ENCODE data around the gene CNTN4. TPM values are rescaled to one million over a fixed set of nuclear protein-coding genes. Genes with fewer than 3 reads are reported as not detected.

CNTN4 gene
- total and polyA plus RNA-seq, 3 experiments from 2014 or later = not detected

GRCh38 chr3:2356298-2356950, 257.8 kb downstream of the CNTN4 start:
- H3K4me1 ChIP-seq (ENCODE audit: insufficient read depth, low read length) = no peaks in the 10 kb centered on the region
- CTCF ChIA-PET = no interaction called here
- H3K9me3 Mint-ChIP-seq = peaks cover 0 to 4% (median 0%) of the 10 kb centered on the region in 5 donors

GRCh38 chr3:2360815-2361214, 262.1 kb downstream of the CNTN4 start:
- no peak for DNase-seq
- no peaks in the 10 kb centered on the region for H3K4me1 ChIP-seq (ENCODE audit: insufficient read depth, low read length)
- H3K4me3 ChIP-seq (ENCODE audit: low read length) = no peak overlapping the region
- Mint-ChIP-seq H3K9me3 (peaks cover 0 to 1% (median 0%) of the 10 kb centered on the region in 5 donors), H3K27me3 (no peaks in the 10 kb centered on the region), H3K36me3 (no peaks in the 10 kb centered on the region), H3K4me1 (no peaks in the 10 kb centered on the region), H3K27ac (no peak overlapping the region), H3K4me3 (no peak overlapping the region)
- H3K27ac ChIP-seq (ENCODE audit: low read depth, low read length) = no peak overlapping the region
- H3K9me3 ChIP-seq (ENCODE audit: low read length) = no peaks in the 10 kb centered on the region
- no peaks in the 10 kb centered on the region for H3K36me3 ChIP-seq (ENCODE audit: insufficient read depth, low read length)
- POLR2A ChIA-PET = no interaction called here
- H3K27me3 ChIP-seq (ENCODE audit: insufficient read depth, low read length, poor library complexity, severe bottlenecking) = no peaks in the 10 kb centered on the region
- CTCF ChIA-PET = no interaction called here

More at GRCh38 chr3:2356298-2356950, 257.8 kb downstream of the CNTN4 start:
- Mint-ChIP-seq H3K4me3 (no peak overlapping the region), H3K4me1 (no peaks in the 10 kb centered on the region), H3K27me3 (no peaks in the 10 kb centered on the region), H3K27ac (peak overlapping the region in 1 of 8 donors; percentile 40), H3K36me3 (no peaks in the 10 kb centered on the region)
- no peak for DNase-seq
- H3K27ac ChIP-seq (ENCODE audit: low read depth, low read length) = no peak overlapping the region
- H3K9me3 ChIP-seq (ENCODE audit: low read length) = no peaks in the 10 kb centered on the region
- POLR2A ChIA-PET = no interaction called here
- H3K4me3 ChIP-seq (ENCODE audit: low read length) = no peak overlapping the region
- no peaks in the 10 kb centered on the region for H3K36me3 ChIP-seq (ENCODE audit: insufficient read depth, low read length)
- no peaks in the 10 kb centered on the region for H3K27me3 ChIP-seq (ENCODE audit: insufficient read depth, low read length, poor library complexity, severe bottlenecking)

DNA sequence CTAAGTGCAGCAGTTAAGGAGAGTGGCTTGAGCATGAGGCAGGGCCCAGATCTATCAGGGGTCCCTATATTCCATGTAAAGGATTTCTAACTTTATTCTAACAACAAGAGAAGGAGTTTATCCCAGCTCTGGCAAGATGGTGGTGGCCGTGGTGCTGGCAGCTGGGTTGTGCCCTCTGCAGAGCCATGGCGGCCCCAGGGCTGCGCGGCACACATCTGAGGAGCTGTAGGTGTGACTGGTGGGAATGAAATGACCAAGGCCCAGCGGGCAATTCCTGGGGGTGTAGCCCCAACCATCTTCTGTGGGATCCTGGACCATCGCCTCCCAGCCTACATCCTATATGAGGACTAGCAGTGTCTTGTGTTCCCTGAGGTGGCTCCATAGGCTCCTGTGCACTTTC, 263.5 kb downstream of the CNTN4 start:
- no peak overlapping the region for H3K27ac ChIP-seq (ENCODE audit: low read depth, low read length)
- DNase-seq = no peak
- Mint-ChIP-seq H3K4me3 (no peak overlapping the region), H3K27me3 (no peaks in the 10 kb centered on the region), H3K36me3 (no peaks in the 10 kb centered on the region), H3K4me1 (no peaks in the 10 kb centered on the region), H3K27ac (no peak overlapping the region), H3K9me3 (peaks cover 0 to 1% (median 0%) of the 10 kb centered on the region in 5 donors)
- H3K9me3 ChIP-seq (ENCODE audit: low read length) = no peaks in the 10 kb centered on the region
- ChIA-PET POLR2A (no interaction called here), CTCF (no interaction called here)
- H3K4me1 ChIP-seq (ENCODE audit: insufficient read depth, low read length) = no peaks in the 10 kb centered on the region
- no peaks in the 10 kb centered on the region for H3K27me3 ChIP-seq (ENCODE audit: insufficient read depth, low read length, poor library complexity, severe bottlenecking)
- no peaks in the 10 kb centered on the region for H3K36me3 ChIP-seq (ENCODE audit: insufficient read depth, low read length)
- H3K4me3 ChIP-seq (ENCODE audit: low read length) = no peak overlapping the region

DNA sequence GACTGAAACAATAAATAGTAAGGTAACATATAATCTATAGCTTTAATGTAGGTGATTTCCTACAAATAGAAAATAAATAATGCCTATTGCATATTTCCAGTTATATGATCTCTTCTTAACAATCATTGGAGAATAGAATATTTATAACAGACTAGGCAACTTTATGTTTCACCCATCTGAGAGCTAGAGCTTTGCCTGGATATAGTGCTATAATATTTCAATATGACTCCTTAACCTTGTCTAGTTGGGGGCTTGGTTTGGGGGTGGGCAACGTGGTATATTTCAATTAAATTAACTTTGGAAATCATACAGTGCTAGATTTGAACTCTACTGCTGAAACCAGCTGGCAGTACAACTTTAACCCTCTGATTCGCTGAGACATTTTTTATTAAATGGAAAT, 265.2 kb downstream of the CNTN4 start:
- Mint-ChIP-seq H3K9me3 (peaks cover 0 to 1% (median 0%) of the 10 kb centered on the region in 5 donors), H3K36me3 (no peaks in the 10 kb centered on the region), H3K4me1 (no peaks in the 10 kb centered on the region), H3K27ac (no peak overlapping the region), H3K4me3 (no peak overlapping the region), H3K27me3 (no peaks in the 10 kb centered on the region)
- CTCF ChIA-PET = no interaction called here
- POLR2A ChIA-PET = no interaction called here
- Histone ChIP-seq H3K36me3 (ENCODE audit: insufficient read depth, low read length) (no peaks in the 10 kb centered on the region), H3K27me3 (ENCODE audit: insufficient read depth, low read length, poor library complexity, severe bottlenecking) (no peaks in the 10 kb centered on the region), H3K9me3 (ENCODE audit: low read length) (no peaks in the 10 kb centered on the region), H3K4me1 (ENCODE audit: insufficient read depth, low read length) (no peaks in the 10 kb centered on the region), H3K27ac (ENCODE audit: low read depth, low read length) (no peak overlapping the region), H3K4me3 (ENCODE audit: low read length) (no peak overlapping the region)
- DNase-seq = no peak

DNA sequence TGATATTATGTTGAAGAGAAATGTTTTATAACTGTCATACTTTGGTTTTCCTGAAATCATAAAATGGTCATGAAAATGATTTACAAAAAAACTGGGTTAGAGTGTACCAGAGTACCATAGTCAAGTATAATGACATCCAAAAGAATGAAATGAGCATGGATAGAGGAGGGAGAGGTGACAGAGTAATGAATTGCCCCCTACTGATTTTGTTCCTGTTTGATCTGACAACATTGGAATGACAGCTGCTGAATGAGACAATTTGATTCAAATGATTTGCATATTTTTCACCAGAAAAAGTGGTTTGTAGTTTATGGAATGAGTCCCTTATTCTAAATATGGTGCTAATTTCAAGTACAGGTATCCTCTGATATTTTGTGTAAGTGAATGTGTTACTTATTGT, 271.7 kb downstream of the CNTN4 start:
- Mint-ChIP-seq H3K27ac (no peak overlapping the region), H3K4me1 (no peaks in the 10 kb centered on the region), H3K27me3 (no peaks in the 10 kb centered on the region), H3K9me3 (peaks cover 0 to 3% (median 1%) of the 10 kb centered on the region in 5 donors), H3K4me3 (no peak overlapping the region), H3K36me3 (no peaks in the 10 kb centered on the region)
- H3K4me3 ChIP-seq (ENCODE audit: low read length) = no peak overlapping the region
- H3K27me3 ChIP-seq (ENCODE audit: insufficient read depth, low read length, poor library complexity, severe bottlenecking) = no peaks in the 10 kb centered on the region
- no peaks in the 10 kb centered on the region for H3K36me3 ChIP-seq (ENCODE audit: insufficient read depth, low read length)
- ChIA-PET POLR2A (no interaction called here), CTCF (no interaction called here)
- H3K4me1 ChIP-seq (ENCODE audit: insufficient read depth, low read length) = no peaks in the 10 kb centered on the region
- no peak for DNase-seq
- H3K27ac ChIP-seq (ENCODE audit: low read depth, low read length) = no peak overlapping the region
- no peaks in the 10 kb centered on the region for H3K9me3 ChIP-seq (ENCODE audit: low read length)

- ChIA-PET CTCF (no interaction called here), POLR2A (no interaction called here)
- Mint-ChIP-seq H3K4me3 (no peak overlapping the region), H3K9me3 (peaks cover 0 to 2% (median 1%) of the 10 kb centered on the region in 5 donors), H3K4me1 (no peaks in the 10 kb centered on the region), H3K27me3 (no peaks in the 10 kb centered on the region), H3K27ac (no peak overlapping the region), H3K36me3 (no peaks in the 10 kb centered on the region)
- H3K4me1 ChIP-seq (ENCODE audit: insufficient read depth, low read length) = no peaks in the 10 kb centered on the region
- DNase-seq = no peak
- H3K4me3 ChIP-seq (ENCODE audit: low read length) = no peak overlapping the region
- no peak overlapping the region for H3K27ac ChIP-seq (ENCODE audit: low read depth, low read length)
- no peaks in the 10 kb centered on the region for H3K36me3 ChIP-seq (ENCODE audit: insufficient read depth, low read length)
- no peaks in the 10 kb centered on the region for H3K9me3 ChIP-seq (ENCODE audit: low read length)
- H3K27me3 ChIP-seq (ENCODE audit: insufficient read depth, low read length, poor library complexity, severe bottlenecking) = no peaks in the 10 kb centered on the region
Measured at GRCh38 chr3:2372306-2372705, 273.6 kb downstream of the CNTN4 start.

GRCh38 chr3:2375376-2375775, 276.7 kb downstream of the CNTN4 start:
- CTCF ChIA-PET = no interaction called here
- Mint-ChIP-seq H3K4me1 (no peaks in the 10 kb centered on the region), H3K9me3 (peaks cover 0 to 5% (median 0%) of the 10 kb centered on the region in 5 donors), H3K36me3 (no peaks in the 10 kb centered on the region), H3K27me3 (no peaks in the 10 kb centered on the region), H3K27ac (no peak overlapping the region), H3K4me3 (no peak overlapping the region)
- Histone ChIP-seq H3K9me3 (ENCODE audit: low read length) (no peaks in the 10 kb centered on the region), H3K4me1 (ENCODE audit: insufficient read depth, low read length) (no peaks in the 10 kb centered on the region), H3K4me3 (ENCODE audit: low read length) (no peak overlapping the region), H3K27me3 (ENCODE audit: insufficient read depth, low read length, poor library complexity, severe bottlenecking) (no peaks in the 10 kb centered on the region), H3K36me3 (ENCODE audit: insufficient read depth, low read length) (no peaks in the 10 kb centered on the region), H3K27ac (ENCODE audit: low read depth, low read length) (no peak overlapping the region)
- DNase-seq = no peak
- POLR2A ChIA-PET = no interaction called here

- no peak for DNase-seq
- CTCF ChIA-PET = interaction anchor here (1.0 kb wide), 1 partner anchor 42 kb away, joined by 3 read pairs; no protein-coding TSS in a partner anchor
- no peaks in the 10 kb centered on the region for H3K4me1 ChIP-seq (ENCODE audit: insufficient read depth, low read length)
Measured at GRCh38 chr3:2377281-2377680, 278.6 kb downstream of the CNTN4 start.

More at GRCh38 chr3:2377281-2377680, 278.6 kb downstream of the CNTN4 start:
- H3K27me3 Mint-ChIP-seq = no peaks in the 10 kb centered on the region
- Histone ChIP-seq H3K27ac (ENCODE audit: low read depth, low read length) (no peak overlapping the region), H3K9me3 (ENCODE audit: low read length) (no peaks in the 10 kb centered on the region), H3K4me3 (ENCODE audit: low read length) (no peak overlapping the region), H3K27me3 (ENCODE audit: insufficient read depth, low read length, poor library complexity, severe bottlenecking) (no peaks in the 10 kb centered on the region), H3K36me3 (ENCODE audit: insufficient read depth, low read length) (no peaks in the 10 kb centered on the region)
- no peaks in the 10 kb centered on the region for H3K36me3 Mint-ChIP-seq
- H3K9me3 Mint-ChIP-seq = peaks cover 0 to 5% (median 0%) of the 10 kb centered on the region in 5 donors
- POLR2A ChIA-PET = no interaction called here
- no peak overlapping the region for H3K27ac Mint-ChIP-seq
- no peaks in the 10 kb centered on the region for H3K4me1 Mint-ChIP-seq
- no peak overlapping the region for H3K4me3 Mint-ChIP-seq

All from CD8-positive, alpha-beta memory T cell (primary cell).